CD4-positive, alpha-beta memory T cell (primary cell): Measurements from ENCODE around the gene HOXA5. TPM values are rescaled to one million over a fixed set of nuclear protein-coding genes. Genes with fewer than 3 reads are reported as not detected.
A peak's percentile ranks its signal among the peaks of the same experiment; 100 is the strongest.

Experiments
- CTCF ChIA-PET: fragments of 350-600 bp; sonication (Branson Sonifier 250); formaldehyde crosslinking; loops from one replicate; lab custom pipeline; 2021; ENCODE audit warnings: inconsistent platforms; ENCODE audit not compliant: partially characterized antibody; lab: Charles Lee
- POLR2A ChIA-PET: fragments of 350-600 bp; sonication (Branson Sonifier 250); formaldehyde crosslinking; loops from one replicate; lab custom pipeline; 2021; ENCODE audit not compliant: partially characterized antibody; lab: Charles Lee
- DNase-seq, 5 donors: peaks; one replicate each; pipeline versions ENCODE4 v3.0.0 to v3.0.0-alpha.2; 2020 to 2022; ENCODE audit warnings: mixed read lengths in 1 of 5
- H3K27ac ChIP-seq: one replicate; pipeline ENCODE4 v1.7.0; 2013; ENCODE audit warnings: low read depth, low read length
- H3K27me3 ChIP-seq: 2 replicates; pipeline ENCODE4 v1.7.0; 2013; ENCODE audit warnings: mild to moderate bottlenecking, low read length, moderate library complexity; ENCODE audit not compliant: insufficient read depth
- H3K36me3 ChIP-seq: 2 replicates; pipeline ENCODE4 v1.7.0; 2013; ENCODE audit warnings: mild to moderate bottlenecking, low read length, moderate library complexity; ENCODE audit not compliant: insufficient read depth
- H3K4me1 ChIP-seq: 2 replicates; pipeline ENCODE4 v1.7.0; 2013; ENCODE audit warnings: mild to moderate bottlenecking, low read length, moderate library complexity; ENCODE audit not compliant: insufficient read depth
- H3K4me3 ChIP-seq, 2 donors: one replicate each; pipeline ENCODE4 v1.7.0; 2013; ENCODE audit warnings: low read length in 2 of 2, mild to moderate bottlenecking in 1 of 2
- H3K9me3 ChIP-seq, 2 donors: one replicate each; pipeline ENCODE4 v1.7.0; 2013; ENCODE audit warnings: low read length in 2 of 2, control low read depth in 1 of 2; ENCODE audit not compliant: control insufficient read depth in 1 of 2
- H3K27ac Mint-ChIP-seq, 7 donors: one replicate each; pipeline ENCODE4 v1.8.0; 2020 to 2021; ENCODE audit warnings: mixed read lengths in 7 of 7, mild to moderate bottlenecking in 6 of 7, inconsistent platforms in 3 of 7, moderate library complexity in 3 of 7
- H3K27me3 Mint-ChIP-seq, 2 donors: one replicate each; pipeline ENCODE4 v1.8.0; 2020 to 2021; ENCODE audit warnings: mixed read lengths in 2 of 2
- H3K36me3 Mint-ChIP-seq, 2 donors: one replicate each; pipeline ENCODE4 v1.8.0; 2020 to 2021; ENCODE audit warnings: mixed read lengths in 2 of 2, inconsistent platforms in 1 of 2, mild to moderate bottlenecking in 1 of 2
- H3K4me1 Mint-ChIP-seq, 4 donors: one replicate each; pipeline ENCODE4 v1.8.0; 2020 to 2021; ENCODE audit warnings: mixed read lengths in 4 of 4, mild to moderate bottlenecking in 1 of 4
- H3K4me3 Mint-ChIP-seq, 8 donors: one replicate each; pipeline ENCODE4 v1.8.0; 2020 to 2021; ENCODE audit warnings: mixed read lengths in 8 of 8, mild to moderate bottlenecking in 7 of 8, moderate library complexity in 6 of 8, inconsistent platforms in 3 of 8
- H3K9me3 Mint-ChIP-seq, 8 donors: one replicate each; pipeline ENCODE4 v1.8.0; 2020 to 2021; ENCODE audit warnings: mixed read lengths in 8 of 8, mild to moderate bottlenecking in 5 of 8, inconsistent platforms in 3 of 8, moderate library complexity in 1 of 8
- intact Hi-C: fragments of 100-400 bp; cut with micrococcal nuclease; formaldehyde crosslinking; loops from one replicate; pipeline ENCODE4 v1.15.1; 2023
- polyA plus RNA-seq, 2 donors: library from polyadenylated mRNA; unstranded; fragments of 300-500 nt; fragmentation: Illumina TruSeq; gene quantifications; one replicate each; pipeline ENCODE4 v1.2.3, GENCODE V29; 2021
- total RNA-seq, 2 experiments: library from RNA; stranded (reverse); gene quantifications; one replicate each; pipeline ENCODE4 v1.2.3, GENCODE V29; 2021

HOXA5 gene
- total and polyA plus RNA-seq, 4 experiments from 2014 or later = not detected

DNA sequence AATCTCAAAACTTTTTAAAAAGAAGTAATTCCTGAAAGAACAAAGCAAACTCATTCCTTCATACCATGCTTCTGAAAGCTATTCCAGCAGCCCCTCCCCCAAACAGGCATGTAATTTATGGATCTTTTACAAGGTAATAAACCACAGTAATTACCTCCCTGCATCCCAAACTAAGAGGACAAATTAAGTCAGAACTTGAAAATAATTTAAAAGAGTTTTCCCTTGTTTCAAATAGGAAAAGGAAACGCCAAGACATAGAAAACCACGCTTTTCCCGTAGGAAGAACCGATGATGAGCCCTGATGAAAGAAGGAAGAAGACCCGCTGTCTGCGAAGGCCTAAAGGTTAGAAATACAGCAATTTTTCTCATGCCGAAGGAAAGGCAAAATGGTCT is 21.8 kb downstream of the HOXA5 start:
- ChIA-PET POLR2A (no interaction called here), CTCF (no interaction called here)
- no peaks in the 10 kb centered on the region for H3K9me3 Mint-ChIP-seq
- H3K4me1 ChIP-seq = no peaks in the 10 kb centered on the region
- peaks cover 4% of the 10 kb centered on the region for H3K27me3 ChIP-seq
- H3K4me1 Mint-ChIP-seq = no peaks in the 10 kb centered on the region
- intact Hi-C loops = no loop called here
- no peaks in the 10 kb centered on the region for H3K36me3 ChIP-seq
- no peak for DNase-seq
- no peak overlapping the region for H3K27ac ChIP-seq
- no peak overlapping the region for H3K27ac Mint-ChIP-seq
- no peak overlapping the region for H3K4me3 Mint-ChIP-seq
- H3K36me3 Mint-ChIP-seq = no peaks in the 10 kb centered on the region
- peaks cover 16 to 25% of the 10 kb centered on the region in 2 donors for H3K27me3 Mint-ChIP-seq
- no peaks in the 10 kb centered on the region for H3K9me3 ChIP-seq
- H3K4me3 ChIP-seq = no peak overlapping the region

DNA sequence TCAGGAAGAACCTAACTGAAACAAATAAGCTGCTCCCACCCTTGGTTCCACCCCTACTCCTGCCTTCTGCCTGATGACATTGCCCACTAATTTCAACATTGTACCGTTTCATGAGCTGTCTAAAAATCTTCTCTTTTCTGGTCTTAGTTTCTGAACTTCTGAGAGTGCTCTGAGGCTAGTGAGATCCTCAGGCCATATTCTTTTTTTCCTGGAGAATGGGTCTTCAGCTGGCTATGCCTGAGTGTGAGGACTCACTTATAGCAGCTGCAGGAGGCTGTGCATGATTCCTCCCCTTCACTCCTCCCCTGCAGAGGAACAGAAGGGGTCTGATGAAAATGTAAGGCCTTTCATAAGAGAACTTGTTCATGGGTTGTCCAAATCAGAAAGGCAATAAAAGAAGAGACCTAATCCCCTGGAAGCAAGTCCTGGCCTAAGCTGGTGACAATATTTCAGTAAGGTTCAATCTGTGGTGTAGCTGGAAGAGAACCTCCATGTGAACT is 24.0 kb downstream of the HOXA5 start:
- H3K4me3 Mint-ChIP-seq = no peak overlapping the region
- no peaks in the 10 kb centered on the region for H3K4me1 ChIP-seq
- POLR2A ChIA-PET = no interaction called here
- CTCF ChIA-PET = interaction anchor here (0.7 to 1.2 kb wide), 3 partner anchors 14 to 31 kb away, joined by 3 read pairs; partner anchors contain the start of gene HOXA5
- H3K36me3 ChIP-seq = no peaks in the 10 kb centered on the region
- no peak overlapping the region for H3K27ac Mint-ChIP-seq
- intact Hi-C loops = no loop called here
- H3K4me3 ChIP-seq = no peak overlapping the region
- H3K9me3 Mint-ChIP-seq = no peaks in the 10 kb centered on the region
- no peaks in the 10 kb centered on the region for H3K9me3 ChIP-seq
- no peaks in the 10 kb centered on the region for H3K4me1 Mint-ChIP-seq
- no peaks in the 10 kb centered on the region for H3K27me3 ChIP-seq
- H3K36me3 Mint-ChIP-seq = no peaks in the 10 kb centered on the region
- DNase-seq = no peak
- no peak overlapping the region for H3K27ac ChIP-seq
- H3K27me3 Mint-ChIP-seq = peaks cover 8 to 9% of the 10 kb centered on the region in 2 donors

DNA sequence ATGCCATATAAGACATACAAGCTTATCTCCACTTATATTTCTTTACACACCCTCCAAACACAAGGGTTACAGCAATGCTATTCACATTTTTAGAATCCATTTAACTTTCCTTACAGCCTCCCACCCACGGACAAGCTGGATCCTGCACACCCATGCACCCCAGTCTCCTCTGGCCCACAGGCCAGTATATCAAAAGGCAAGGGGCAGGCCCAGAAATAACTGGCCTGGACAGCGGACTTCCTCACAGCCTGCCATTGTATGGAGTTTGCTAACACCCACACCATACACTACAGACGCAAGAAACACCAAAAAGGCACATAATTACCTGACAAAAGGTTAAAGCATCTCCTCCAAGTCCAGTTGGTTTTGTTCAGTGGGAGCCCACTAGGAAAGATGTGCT is 24.9 kb downstream of the HOXA5 start:
- Histone ChIP-seq H3K4me1 (no peaks in the 10 kb centered on the region), H3K36me3 (no peaks in the 10 kb centered on the region), H3K4me3 (no peak overlapping the region), H3K9me3 (no peaks in the 10 kb centered on the region), H3K27ac (no peak overlapping the region), H3K27me3 (no peaks in the 10 kb centered on the region)
- Mint-ChIP-seq H3K27me3 (peaks cover 3 to 9% of the 10 kb centered on the region in 2 donors), H3K4me1 (no peaks in the 10 kb centered on the region), H3K36me3 (no peaks in the 10 kb centered on the region), H3K4me3 (no peak overlapping the region), H3K27ac (no peak overlapping the region), H3K9me3 (no peaks in the 10 kb centered on the region)
- DNase-seq = no peak
- intact Hi-C loops = no loop called here
- CTCF ChIA-PET = interaction anchor here (0.7 to 0.9 kb wide), 2 partner anchors 13 to 42 kb away, joined by 3 to 4 read pairs; no protein-coding TSS in a partner anchor
- POLR2A ChIA-PET = no interaction called here

- no peaks in the 10 kb centered on the region for H3K9me3 Mint-ChIP-seq
- H3K27ac Mint-ChIP-seq = no peak overlapping the region
- peaks cover 7 to 9% of the 10 kb centered on the region in 2 donors for H3K27me3 Mint-ChIP-seq
- Histone ChIP-seq H3K36me3 (no peaks in the 10 kb centered on the region), H3K27ac (no peak overlapping the region), H3K27me3 (no peaks in the 10 kb centered on the region), H3K9me3 (no peaks in the 10 kb centered on the region), H3K4me3 (no peak overlapping the region), H3K4me1 (no peaks in the 10 kb centered on the region)
- intact Hi-C loops = no loop called here
- POLR2A ChIA-PET = no interaction called here
- H3K4me3 Mint-ChIP-seq = no peak overlapping the region
- H3K4me1 Mint-ChIP-seq = no peaks in the 10 kb centered on the region
- no peak for DNase-seq
- CTCF ChIA-PET = interaction anchor here (0.9 kb wide), 1 partner anchor 43 kb away, joined by 4 read pairs; no protein-coding TSS in a partner anchor
- H3K36me3 Mint-ChIP-seq = no peaks in the 10 kb centered on the region
Observed at GRCh38 chr7:27117887-27118491, 25.5 kb downstream of the HOXA5 start.

- peaks cover 7 to 9% of the 10 kb centered on the region in 2 donors for H3K27me3 Mint-ChIP-seq
- ChIA-PET POLR2A (no interaction called here), CTCF (no interaction called here)
- no peak overlapping the region for H3K4me3 Mint-ChIP-seq
- Histone ChIP-seq H3K9me3 (no peaks in the 10 kb centered on the region), H3K36me3 (no peaks in the 10 kb centered on the region), H3K4me1 (no peaks in the 10 kb centered on the region), H3K27me3 (no peaks in the 10 kb centered on the region), H3K27ac (no peak overlapping the region), H3K4me3 (no peak overlapping the region)
- H3K9me3 Mint-ChIP-seq = no peaks in the 10 kb centered on the region
- no peaks in the 10 kb centered on the region for H3K4me1 Mint-ChIP-seq
- H3K27ac Mint-ChIP-seq = no peak overlapping the region
- DNase-seq = no peak
- intact Hi-C loops = no loop called here
- H3K36me3 Mint-ChIP-seq = no peaks in the 10 kb centered on the region
Observed at GRCh38 chr7:27116962-27117886, 26.3 kb downstream of the HOXA5 start.

DNA sequence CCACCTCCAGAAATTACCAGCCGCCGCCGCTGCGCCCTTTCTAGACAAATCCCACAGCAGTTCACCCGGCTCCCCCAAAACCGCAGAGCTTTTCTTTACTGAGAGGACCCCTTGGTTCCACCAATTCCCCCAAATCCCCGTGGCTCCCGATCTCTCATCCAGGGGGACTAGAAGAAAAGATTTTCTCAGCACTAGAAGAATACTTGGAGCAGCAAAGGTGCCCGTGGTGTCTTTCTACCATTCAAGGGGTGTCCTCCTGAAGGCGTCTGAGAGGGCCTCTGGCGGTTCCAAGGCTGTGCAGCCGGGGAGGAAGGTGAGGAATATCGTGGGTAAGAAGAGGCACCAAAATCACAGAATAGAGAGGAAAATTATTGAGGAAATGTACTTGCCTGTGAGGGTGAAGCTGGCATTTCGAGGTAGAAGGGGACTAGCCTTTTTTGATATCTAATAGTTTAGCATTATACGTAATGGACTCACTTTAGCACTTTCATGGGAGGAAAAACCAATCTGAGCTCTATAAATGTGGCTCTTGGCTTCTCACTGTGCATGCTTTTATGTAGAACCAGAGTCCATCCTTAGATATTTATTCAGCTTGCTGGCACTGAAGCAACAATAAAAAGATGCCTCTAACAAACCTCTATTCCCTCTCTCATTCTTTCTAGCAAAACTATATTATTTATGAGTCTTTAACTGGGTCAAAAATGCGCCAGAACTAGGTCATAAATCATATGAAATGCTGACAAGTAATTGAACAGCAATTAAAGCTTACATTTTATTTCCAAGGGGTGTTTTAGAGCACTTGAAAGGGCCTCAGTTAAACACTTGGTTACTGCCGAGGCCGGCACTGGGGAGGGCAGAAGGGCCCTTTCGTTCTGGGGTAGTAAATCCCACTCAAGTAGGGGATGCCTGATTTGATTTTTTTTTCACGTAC is 27.2 kb downstream of the HOXA5 start:
- intact Hi-C loops = no loop called here

More for the DNA sequence above, 27.2 kb downstream of the HOXA5 start:
- H3K27ac Mint-ChIP-seq = peak overlapping the region in 1 of 7 donors; percentile 4
- Histone ChIP-seq H3K4me1 (no peaks in the 10 kb centered on the region), H3K27ac (no peak overlapping the region), H3K36me3 (no peaks in the 10 kb centered on the region), H3K4me3 (no peak overlapping the region), H3K9me3 (no peaks in the 10 kb centered on the region), H3K27me3 (no peaks in the 10 kb centered on the region)
- peaks cover 7 to 9% of the 10 kb centered on the region in 2 donors for H3K27me3 Mint-ChIP-seq
- no peaks in the 10 kb centered on the region for H3K9me3 Mint-ChIP-seq
- H3K36me3 Mint-ChIP-seq = no peaks in the 10 kb centered on the region
- no peak overlapping the region for H3K4me3 Mint-ChIP-seq
- ChIA-PET POLR2A (no interaction called here), CTCF (no interaction called here)
- H3K4me1 Mint-ChIP-seq = no peaks in the 10 kb centered on the region
- DNase-seq = no peak
